Fibroblast of peridontal ligament (primary cell): ENCODE measurements around the gene SAP30L.

Source experiments
- DNase-seq: peaks from one replicate; pipeline ENCODE4 v3.0.0-alpha.2; 2010; ENCODE audit errors: extremely low read depth

SAP30L gene

DNA sequence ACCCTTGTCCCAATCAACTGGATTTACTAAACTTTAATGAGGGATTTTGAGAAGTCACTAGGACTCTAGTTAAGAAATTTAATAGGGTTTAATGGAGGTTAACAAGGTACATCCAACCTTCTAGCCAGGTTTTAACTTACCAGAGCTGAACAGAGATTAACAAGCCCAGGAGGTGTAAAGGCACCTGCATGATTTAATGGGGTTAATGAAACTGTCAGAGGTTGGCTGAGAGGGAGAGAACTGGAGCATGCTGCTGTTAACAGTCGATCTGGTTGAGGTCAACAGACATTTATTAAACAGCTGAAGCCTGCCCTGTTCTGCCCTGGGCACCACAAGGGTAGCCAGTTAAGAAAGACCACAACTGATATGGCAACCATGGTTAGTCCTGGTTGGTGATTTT is 18.6 kb downstream of the SAP30L start:
- no peak for DNase-seq

DNA sequence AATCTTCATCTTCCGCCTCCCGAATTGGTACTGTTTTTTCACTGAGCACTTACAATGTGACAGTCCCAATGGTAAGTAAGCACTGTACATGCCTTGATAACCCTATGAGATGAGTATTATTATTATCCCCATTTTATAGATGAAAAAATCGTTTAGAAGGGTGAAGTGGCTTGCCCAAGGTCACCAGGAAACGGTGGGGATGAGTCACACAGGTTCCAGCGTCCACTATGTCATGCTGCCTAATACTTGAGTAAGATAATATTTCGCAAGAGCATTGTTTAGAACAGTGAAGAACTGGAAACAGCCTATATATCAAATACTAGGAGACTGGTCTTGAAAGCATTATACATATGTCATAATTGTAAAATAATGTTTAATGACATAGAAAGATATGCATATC is 19.4 kb downstream of the SAP30L start:
- peak; percentile 28 for DNase-seq

DNA sequence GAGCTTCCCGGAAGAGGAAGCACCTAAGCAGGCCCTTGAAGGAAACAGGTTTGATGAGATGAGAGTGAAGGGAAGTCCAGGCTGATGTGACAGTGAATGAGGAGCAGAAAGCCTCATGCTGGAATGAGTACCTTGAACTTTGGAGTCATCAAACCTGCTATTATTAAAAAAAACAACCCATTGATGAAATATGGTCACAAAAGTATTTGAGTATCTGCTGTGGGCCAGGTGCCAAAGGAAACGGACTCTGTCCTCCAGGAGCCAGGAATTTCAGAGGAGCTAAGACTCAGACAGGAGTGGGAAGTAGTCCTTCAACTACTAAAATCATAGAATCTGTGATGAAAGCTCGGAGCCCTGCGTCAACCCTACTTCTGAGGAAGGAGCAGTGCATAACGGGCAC is 20.4 kb downstream of the SAP30L start:
- no peak for DNase-seq

DNA sequence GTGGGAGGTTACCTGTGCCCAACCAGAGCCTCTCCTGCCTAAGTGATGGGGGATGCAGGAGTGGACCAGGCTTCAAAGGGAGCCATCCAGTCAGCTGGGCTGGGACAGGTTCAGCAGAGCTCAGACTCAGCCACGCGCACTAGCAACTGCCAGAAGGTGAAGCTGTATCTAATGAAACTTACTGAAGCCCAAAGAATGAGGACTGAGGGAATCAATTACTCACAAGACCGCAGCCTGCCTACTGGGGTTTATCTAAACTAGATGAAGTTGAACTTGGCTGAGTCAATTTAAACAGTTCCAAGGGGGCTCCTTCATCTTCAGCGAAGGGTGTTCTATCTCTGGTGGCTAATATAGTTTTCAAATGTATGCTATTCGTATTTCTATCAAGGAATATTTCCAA is 20.9 kb downstream of the SAP30L start:
- DNase-seq = no peak

DNA sequence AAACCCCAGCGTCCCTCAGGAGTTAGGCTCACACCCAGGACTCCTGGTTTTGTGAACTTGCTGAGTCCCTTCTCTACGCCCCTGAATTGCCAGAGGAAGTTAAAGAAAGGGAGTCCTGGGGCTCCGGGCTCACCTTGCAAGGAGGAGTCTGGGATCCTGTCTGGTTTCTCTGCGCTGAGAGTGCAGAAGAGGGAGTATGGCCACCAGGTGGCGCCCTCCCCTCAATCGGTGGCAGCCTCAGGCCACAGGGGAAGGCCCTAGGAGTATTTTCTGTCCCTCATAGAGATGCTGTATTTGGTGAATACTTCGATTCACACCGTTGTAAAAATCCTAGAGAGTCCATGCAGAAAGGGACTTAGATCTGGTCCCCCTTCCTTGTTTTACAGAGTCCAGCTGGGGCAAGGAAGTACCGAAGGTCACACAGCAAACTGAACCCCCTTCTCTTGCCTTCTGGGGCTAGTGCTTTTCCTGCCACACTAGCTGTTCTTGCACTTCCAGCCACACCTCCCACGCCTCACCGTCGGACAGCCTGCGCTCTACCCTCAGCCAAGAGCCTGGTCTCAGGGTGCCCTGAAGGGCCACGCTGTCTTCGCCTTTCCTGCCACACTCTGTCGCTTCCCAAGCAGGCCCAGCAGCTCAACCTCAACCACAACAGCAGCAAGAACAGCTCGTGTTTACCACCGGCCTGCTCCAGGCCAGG is 22.0 kb downstream of the SAP30L start:
- peak; percentile 65 for DNase-seq

DNA sequence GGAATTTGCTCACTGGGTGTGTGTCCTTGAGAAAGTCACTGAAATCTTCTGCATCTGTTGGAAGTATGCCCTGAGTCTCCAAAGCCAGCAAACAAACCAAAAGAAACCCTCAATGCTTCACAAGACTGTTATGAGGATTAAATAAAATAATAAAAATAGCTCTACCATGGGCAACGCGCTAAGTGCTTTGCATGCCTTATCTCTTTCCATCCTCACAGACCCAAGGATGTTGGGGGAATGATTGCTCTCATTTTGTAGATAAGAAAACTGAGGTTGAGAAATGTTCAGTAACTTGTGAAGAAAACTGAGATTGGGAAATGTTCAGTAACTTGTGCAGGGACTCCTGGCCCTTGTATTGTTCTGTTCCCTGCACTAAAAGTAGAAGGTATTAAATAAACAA is 24.3 kb downstream of the SAP30L start:
- DNase-seq = no peak

DNA sequence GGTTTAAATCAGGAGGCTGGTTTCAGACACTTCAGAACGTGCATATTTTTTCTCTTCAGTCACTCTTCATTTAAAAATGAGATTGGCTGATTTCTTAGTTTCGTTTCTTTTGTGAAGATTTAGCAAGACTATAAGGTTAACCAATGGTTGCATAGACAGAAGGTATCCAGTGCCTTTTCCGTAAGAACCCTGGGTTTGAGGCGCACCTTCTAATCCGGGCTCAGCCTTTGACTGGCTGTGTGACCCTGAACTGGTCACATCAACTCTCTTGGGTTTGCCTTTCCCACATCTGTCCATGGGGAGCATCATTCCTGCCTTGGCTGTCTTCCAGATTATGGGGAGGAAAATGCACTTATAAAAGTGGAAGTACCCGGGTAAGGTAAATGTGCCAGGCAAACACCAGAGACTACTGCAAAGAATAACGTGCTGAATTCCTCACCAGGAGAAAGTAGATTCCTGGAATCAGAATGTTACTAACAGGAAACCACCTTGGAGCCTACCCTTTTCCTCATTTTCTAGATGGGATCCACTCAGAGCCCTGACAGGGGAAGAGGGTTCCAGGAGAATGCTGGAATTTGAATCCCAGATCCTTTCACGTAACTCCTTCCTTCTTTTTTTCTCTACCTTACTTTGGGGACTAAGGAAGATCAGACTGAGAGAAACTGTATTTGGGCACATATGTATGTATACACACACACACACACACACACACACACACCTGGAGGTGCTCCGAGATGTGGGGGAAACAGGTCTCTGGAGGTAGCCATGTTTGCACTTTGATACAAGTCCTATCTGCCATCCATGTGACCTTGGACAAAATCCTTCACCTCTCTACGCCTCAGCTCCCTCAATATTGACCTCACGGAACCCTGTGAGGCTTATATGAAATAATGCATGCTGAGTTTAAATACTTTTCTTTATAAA is 25.4 kb downstream of the SAP30L start:
- no peak for DNase-seq

DNA sequence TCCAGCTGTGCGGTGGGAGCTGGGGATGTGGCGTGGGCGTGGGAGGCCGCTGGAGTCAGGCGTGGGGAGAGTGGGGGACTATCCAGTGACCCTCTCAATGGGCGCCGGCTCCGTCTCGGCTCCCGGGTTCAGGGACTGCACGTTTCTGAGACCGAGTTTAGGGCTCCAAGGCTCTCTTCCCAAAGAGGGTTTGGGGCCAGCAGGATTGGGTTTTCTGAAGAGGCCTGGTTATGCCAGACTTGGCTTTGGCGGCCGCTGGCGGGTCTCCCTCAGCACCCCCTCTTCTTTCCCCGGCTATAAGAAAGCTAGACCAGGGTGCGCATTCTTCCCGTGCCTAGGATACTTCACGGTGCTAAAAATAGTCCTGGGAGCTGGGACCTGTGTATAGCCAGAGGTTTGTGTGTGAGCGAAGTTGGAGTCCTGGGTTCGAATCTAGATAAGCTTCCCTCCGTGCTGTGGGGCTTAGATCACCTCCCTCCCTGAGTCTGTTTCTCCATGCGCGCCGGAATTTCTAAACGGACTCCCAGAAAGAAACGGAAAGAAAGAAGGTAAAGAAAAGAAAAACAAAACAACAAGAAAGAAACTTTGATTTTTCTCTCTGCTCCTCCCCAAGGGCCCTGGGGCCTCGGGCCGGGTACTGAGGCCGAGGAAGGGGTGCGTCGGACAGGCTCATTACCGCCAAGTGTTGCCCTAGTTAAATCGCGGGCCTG is 27.2 kb downstream of the SAP30L start:
- DNase-seq = no peak

DNA sequence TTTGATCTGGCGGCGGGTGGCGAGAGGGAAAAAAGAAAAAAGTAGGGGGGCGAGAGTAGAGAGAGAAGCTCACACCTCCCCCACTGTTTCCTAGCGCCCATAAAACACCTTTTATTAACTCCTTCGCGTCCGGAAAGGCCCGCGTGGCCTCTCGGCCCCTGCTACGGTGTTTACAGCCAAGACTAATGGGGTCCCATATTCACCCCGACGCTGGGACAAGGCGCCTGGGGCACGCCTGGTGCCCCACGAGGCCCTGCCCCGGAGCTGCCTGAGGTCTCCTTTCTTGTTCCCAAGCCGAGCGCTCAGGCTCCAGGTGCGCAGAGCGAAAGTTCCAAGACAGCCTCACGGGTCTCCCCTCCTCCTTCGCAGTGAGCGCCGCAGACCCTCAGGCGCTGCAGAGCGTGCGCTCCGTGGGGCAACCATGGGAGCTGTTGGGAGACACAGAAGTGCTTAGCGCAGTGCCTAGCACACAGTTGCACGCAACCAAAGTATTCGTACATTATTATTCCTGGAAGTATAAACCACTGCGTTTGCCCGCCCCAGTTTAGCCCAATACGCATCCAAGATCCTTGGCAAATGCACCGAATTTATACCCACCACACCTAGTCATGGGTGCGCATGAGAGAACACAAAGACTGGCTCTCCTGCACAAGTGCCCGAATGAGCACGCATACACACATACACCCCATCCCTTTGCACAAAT is 27.9 kb downstream of the SAP30L start:
- DNase-seq = no peak

DNA sequence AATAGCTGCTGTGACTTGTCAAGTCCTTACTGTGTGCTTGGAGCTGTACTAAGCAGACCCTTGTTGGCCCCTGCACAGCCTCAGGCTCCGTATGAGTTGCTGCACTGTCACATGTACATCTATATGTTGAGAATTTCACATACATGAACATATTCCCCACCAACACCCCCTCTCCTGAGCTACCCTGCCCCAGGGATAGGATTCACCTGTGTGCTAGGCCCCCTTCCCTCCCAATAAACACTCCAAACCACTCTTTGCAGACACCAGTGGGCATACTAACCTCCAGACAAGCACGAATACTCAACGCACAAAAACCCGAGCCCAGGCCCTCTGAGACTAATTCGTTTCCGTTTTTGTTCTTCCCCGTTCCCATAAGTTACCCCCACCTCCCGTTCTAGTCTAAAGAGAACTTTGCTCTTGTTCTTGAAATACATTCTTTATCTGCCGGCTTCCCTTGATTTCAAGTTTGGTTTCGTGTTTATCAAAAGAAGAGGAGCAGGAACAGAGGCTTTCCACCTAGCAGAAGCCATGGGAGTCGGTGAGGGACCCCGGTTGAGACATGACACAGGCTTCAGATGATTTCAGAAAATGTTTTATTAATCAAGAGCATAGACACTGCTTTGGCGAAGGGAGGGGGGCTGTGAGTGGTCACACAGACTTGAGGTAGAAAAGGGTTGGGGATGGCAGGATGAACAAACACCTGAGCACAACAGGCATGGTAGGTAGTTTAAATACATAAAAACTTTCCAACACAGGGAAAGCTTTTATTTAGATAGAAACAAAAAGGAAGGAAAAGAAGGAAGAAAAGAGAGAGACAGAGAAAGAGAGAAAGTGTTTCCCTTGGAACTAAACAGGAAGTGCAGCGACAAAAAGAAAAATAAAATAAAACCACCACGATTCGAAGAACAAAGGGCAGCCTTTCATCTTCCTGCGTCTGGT is 28.9 kb downstream of the SAP30L start:
- no peak for DNase-seq

DNA sequence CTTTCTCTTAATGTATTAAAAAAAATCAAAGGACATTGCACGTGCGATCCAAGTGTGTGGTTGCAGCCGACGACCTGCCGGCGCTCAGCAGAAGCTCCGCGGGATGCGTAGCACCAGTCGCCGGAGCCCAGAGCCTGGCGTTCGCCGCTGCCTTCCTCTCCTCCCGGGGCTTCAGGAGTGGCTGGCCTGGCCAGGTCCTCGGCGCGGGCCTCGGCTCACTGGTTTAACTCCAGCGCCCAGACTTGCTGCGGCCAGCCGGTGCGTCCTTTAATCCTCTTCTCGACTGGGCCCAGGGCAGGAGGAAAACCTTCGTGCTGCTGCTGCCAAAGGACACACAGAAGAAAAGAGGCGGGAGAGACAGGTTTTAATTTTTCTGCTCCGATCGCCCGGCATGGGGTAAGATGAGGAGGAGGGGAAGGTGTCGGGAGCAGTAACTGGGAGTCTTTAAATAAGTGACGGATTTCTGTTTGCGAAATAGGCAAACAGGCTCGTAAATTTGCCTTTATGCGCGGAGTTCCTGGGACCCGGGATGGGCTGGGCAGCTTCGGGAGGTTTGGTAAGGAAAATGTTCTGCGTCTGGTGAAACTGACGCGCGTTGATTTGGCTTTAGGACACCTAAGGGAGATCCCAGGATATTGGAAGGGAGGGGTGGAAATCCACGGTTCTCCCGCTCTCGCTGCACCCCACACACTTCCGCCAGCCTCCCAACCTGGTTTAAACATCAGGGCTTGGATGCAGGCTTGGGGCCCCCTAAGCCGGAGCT is 30.0 kb downstream of the SAP30L start:
- DNase-seq = no peak

DNA sequence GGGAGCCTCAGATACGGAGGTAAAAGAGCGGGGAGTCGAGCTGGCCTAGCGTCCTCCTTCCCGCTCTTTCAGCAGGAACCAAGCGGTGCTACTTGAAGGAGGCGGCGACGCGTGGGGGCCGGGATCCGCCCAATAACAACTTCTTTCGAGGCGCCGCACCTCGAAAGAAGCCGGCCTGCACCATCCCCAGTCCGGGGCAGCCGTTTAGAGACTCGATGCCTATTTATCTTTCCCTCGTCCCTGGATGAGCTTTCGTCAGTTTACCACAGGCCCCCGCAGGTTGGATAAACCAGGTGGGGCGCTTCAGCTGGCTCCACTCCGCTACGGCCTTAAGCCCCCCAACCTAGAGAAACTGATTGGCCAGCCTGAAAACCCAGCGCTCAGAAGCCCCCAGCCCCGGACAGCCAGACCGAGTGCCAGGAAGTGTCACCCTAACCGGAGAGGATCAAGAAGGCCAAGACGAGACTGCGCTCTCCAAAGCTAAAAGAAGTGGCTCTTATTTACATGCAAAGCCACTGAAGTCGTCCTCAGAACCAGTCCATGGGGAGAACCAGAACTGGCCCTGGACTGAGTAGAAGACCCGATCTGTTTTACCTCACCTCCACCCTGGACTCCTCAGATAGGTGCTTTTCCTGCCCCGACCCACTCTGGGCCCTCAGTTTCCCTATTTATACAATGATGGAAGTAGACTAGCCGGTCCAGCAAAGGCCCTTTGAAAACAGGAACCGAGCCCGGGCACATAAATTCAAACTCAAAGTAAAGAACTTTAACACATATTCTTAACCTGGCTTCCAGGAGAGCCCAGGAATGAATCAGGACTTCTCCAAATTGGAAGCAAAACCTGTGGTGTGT is 30.8 kb downstream of the SAP30L start:
- no peak for DNase-seq

DNA sequence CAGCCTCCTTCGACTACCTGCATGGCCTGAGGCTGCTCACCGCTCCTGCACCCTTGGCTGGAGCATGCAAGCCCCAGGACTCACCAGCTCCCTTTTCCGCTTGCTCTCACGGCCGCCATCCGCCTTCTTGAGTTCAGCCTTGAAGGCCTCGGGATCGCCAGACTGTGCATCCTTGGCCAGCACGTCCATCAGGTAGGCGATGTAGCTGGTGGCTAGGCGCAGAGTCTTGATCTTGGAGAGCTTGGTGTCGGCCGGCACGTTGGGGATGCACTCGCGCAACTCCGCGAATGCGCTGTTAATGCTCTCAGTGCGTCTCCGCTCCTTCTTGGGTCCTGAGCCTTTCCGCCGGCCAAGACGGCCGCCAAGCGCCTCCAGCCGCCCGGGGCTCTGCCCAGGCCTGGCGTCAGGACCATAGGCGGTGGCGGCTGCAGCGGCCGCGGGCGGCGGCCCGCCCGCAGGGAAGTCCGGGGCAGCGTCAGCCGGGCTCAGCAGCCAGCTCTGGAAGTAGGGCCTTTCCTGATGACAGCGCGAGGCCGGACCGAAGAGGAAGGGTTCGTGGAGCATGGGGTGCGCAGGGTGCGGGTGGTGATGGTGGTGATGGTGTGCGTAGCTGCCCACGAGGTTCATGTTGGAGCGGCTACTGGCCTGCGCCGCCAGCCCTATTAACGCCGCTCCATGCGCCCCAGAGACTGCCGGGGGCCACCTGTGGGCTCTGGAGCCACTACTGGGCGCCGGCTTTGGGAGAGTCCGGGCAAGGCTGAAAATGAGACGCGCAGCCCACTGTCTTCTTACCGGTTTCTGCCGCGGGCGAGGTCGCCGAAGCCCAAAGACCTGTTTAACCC is 31.8 kb downstream of the SAP30L start:
- DNase-seq = no peak

DNA sequence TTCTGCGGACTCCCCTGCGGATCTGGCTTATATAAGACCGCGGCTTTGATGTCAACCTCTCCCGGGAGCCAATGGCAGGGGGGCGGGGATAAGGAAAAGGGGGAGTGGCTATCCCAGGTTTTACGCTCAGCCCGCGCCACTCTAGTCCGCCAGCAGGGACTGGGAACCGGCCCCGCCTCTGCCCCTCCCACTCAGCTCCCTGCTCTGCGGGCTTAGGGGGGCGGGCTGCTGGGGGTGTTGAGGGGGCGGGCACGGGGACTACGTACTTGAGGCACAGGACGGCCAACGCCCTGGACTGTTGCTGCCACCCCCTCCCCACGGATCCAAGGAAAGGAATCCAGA is 32.4 kb downstream of the SAP30L start, which contains the start of gene HAND1:
Gene HAND1, minus strand, starts transcription at position 4 of the 342 bp plus-strand sequence. CDS start 219 bp downstream, outside the sequence.
- no peak for DNase-seq

DNA sequence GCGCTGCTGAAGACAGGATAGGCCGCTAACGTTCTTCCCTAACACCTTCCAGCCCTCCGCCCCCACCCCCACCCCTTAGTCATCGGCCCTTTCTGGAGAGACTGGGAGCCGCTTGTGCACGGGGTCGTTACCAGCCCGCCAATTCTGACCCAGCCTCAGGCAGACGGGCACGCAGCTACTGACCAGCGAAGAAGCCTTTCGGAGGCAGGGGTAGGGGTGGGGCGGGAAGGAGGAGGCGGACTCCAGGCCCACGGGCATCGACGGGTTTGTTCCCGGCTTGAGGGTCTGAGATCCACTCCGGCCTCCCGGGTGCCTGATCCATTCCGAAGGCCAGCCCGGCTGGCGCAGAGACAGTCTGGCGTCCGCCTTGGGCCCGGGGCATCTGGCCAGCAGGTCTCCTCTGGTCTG is 33.0 kb downstream of the SAP30L start:
- no peak for DNase-seq

DNA sequence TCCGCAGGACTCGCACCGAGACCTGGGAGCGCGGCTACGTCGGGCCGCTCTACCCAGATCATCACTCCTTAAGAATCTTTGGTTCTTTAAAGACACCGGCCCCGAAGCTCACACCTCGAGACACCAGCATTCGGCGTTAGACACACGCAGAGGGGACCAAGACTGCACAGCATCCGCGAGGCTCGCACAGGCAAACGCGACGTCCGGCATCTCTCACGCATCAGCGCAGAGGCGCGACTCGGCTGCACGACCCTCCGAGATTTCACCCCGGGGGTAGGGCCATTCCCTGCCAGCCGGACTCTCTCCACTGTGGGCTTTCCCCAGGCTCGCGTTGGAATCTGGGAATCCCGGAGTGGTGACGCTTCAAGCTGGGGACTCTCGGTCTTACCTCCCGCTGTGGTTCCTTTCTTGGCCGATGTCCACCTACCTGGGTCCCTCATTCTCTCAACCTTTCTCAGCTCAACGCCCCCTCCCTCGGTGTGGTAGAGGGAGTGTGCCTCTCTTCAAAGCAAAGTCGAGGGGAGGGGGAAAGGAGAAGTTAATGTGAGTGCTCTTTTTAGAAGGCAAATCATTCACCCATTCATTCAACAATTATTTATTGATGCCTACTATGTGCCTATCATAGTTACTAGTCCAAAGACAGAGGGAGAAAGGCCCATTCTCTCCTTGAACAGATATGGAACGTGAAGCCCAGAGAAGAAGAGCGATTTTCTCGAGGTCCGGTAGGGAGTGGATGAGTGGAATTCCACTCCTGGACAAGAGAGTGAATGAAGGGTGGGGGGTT is 33.6 kb downstream of the SAP30L start:
- no peak for DNase-seq
